Endodermal cell (in vitro differentiated cells): ENCODE data around the gene MFSD6L. TPM values are rescaled to one million over a fixed set of nuclear protein-coding genes. Genes with fewer than 3 reads are reported as not detected.

Experiments used
- DNase-seq: peaks from one replicate; pipeline ENCODE4 v3.0.0-alpha.2; 2017
- H3K27ac ChIP-seq: 2 replicates; pipeline ENCODE4 v1.5.1; 2013; ENCODE audit warnings: mild to moderate bottlenecking, low read depth, low read length, moderate library complexity
- H3K27me3 ChIP-seq: 2 replicates; pipeline ENCODE4 v1.6.1; 2013; ENCODE audit warnings: mild to moderate bottlenecking, low read length, moderate library complexity; ENCODE audit not compliant: insufficient read depth, control insufficient read depth, poor library complexity, severe bottlenecking
- H3K36me3 ChIP-seq: 2 replicates; pipeline ENCODE4 v1.7.0; 2013; ENCODE audit warnings: mild to moderate bottlenecking, low read length, moderate library complexity; ENCODE audit not compliant: control insufficient read depth, insufficient read depth
- H3K4me1 ChIP-seq: one replicate; pipeline ENCODE4 v1.7.0; 2013; ENCODE audit warnings: low read length; ENCODE audit not compliant: control insufficient read depth, insufficient read depth
- H3K4me3 ChIP-seq: 2 replicates; pipeline ENCODE4 v1.5.1; 2013; ENCODE audit warnings: mild to moderate bottlenecking, low read length, moderate library complexity
- H3K9ac ChIP-seq: 2 replicates; pipeline ENCODE4 v1.6.1; 2013; ENCODE audit warnings: mild to moderate bottlenecking, low read length, moderate library complexity; ENCODE audit not compliant: poor library complexity, severe bottlenecking; ENCODE audit errors: extremely low read depth
- H3K9me3 ChIP-seq: 2 replicates; pipeline ENCODE4 v1.6.1; 2013; ENCODE audit warnings: mild to moderate bottlenecking, low read length, moderate library complexity; ENCODE audit not compliant: control insufficient read depth
- H3K27ac Mint-ChIP-seq: 2 replicates; pipeline ENCODE4 v1.8.0; 2020; ENCODE audit warnings: mixed read lengths
- H3K27me3 Mint-ChIP-seq: 2 replicates; pipeline ENCODE4 v1.8.0; 2021; ENCODE audit warnings: mild to moderate bottlenecking, mixed read lengths; ENCODE audit not compliant: insufficient read depth
- H3K36me3 Mint-ChIP-seq: 2 replicates; pipeline ENCODE4 v1.8.0; 2020; ENCODE audit warnings: low read depth, mixed read lengths
- H3K4me1 Mint-ChIP-seq: 2 replicates; pipeline ENCODE4 v1.8.0; 2020; ENCODE audit warnings: mixed read lengths
- H3K4me3 Mint-ChIP-seq: 2 replicates; pipeline ENCODE4 v1.8.0; 2020; ENCODE audit warnings: mild to moderate bottlenecking, moderate library complexity, mixed read lengths
- H3K9me3 Mint-ChIP-seq: 2 replicates; pipeline ENCODE4 v1.8.0; 2020; ENCODE audit warnings: mild to moderate bottlenecking, mixed read lengths
- WGBS, 2 experiments: methylation state at CpG; one replicate each; pipeline versions ENCODE4 v1.1.5 to v1.1.7; 2013; ENCODE audit warnings: missing lambda C conversion rate in 2 of 2, mixed read lengths in 1 of 2; ENCODE audit not compliant: insufficient coverage in 1 of 2, insufficient read length in 1 of 2; 5-methylcytosine and 5-hydroxymethylcytosine counted together
- total RNA-seq, 2 donors: library from RNA; stranded (reverse); fragmentation: NEBNext Ultra II Directional in 1 of 2; extraction: Animal tissue kit (Norgen Biotek cat#: 25700) in 1 of 2; gene quantifications; 2 replicates in 1 of 2; 3 replicates in 1 of 2; pipeline ENCODE4 v1.2.1, GENCODE V29; 2021
- TF ChIP-seq, protein P1 (sequence below): fragments of 200-600 bp; sonication (generic); conservative IDR thresholded peaks from 2 replicates; pipeline ENCODE4 v1.5.0; 2021; ENCODE audit warnings: antibody characterized with exemption, mild to moderate bottlenecking

MFSD6L gene
- total RNA-seq, 2 donors from 2014 or later: 3.3 to 5.1 TPM

DNA sequence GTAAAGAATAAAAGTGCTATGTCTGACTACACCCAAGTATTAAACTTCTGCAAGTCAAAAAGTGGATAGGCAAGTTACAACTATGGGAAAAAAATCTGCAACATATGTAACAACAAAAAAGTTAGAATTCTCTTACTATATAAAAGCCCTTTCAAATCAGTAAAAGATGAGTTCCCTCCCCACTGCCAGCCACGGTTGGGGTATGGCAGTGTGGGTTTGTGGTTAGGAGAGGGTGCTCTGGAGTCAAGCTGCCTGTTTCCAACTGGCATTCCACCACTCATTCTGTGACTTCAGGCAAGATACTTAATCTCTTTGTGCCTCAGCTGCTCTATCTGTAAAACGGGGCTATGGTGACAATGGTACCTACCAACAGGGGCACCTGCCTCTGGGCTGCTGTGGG, 26.6 kb upstream of the MFSD6L start:
- no peaks in the 10 kb centered on the region for H3K36me3 ChIP-seq
- Mint-ChIP-seq H3K27ac (no peak overlapping the region), H3K4me1 (peaks cover 1% of the 10 kb centered on the region), H3K36me3 (no peaks in the 10 kb centered on the region), H3K9me3 (peaks cover 2% of the 10 kb centered on the region), H3K4me3 (no peak overlapping the region), H3K27me3 (peaks cover 4% of the 10 kb centered on the region)
- H3K4me3 ChIP-seq: no peak overlapping the region
- TF ChIP-seq, protein P1, sequence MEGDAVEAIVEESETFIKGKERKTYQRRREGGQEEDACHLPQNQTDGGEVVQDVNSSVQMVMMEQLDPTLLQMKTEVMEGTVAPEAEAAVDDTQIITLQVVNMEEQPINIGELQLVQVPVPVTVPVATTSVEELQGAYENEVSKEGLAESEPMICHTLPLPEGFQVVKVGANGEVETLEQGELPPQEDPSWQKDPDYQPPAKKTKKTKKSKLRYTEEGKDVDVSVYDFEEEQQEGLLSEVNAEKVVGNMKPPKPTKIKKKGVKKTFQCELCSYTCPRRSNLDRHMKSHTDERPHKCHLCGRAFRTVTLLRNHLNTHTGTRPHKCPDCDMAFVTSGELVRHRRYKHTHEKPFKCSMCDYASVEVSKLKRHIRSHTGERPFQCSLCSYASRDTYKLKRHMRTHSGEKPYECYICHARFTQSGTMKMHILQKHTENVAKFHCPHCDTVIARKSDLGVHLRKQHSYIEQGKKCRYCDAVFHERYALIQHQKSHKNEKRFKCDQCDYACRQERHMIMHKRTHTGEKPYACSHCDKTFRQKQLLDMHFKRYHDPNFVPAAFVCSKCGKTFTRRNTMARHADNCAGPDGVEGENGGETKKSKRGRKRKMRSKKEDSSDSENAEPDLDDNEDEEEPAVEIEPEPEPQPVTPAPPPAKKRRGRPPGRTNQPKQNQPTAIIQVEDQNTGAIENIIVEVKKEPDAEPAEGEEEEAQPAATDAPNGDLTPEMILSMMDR: no peak
- H3K4me1 ChIP-seq: no peaks in the 10 kb centered on the region
- no peak overlapping the region for H3K27ac ChIP-seq
- no peak for DNase-seq
- no peak overlapping the region for H3K9ac ChIP-seq
- peaks cover 11% of the 10 kb centered on the region for H3K9me3 ChIP-seq
- H3K27me3 ChIP-seq: no peaks in the 10 kb centered on the region
- 83 to 95% methylated on average over 1 to 2 of the region's 2 CpGs for WGBS, 2 experiments

DNA sequence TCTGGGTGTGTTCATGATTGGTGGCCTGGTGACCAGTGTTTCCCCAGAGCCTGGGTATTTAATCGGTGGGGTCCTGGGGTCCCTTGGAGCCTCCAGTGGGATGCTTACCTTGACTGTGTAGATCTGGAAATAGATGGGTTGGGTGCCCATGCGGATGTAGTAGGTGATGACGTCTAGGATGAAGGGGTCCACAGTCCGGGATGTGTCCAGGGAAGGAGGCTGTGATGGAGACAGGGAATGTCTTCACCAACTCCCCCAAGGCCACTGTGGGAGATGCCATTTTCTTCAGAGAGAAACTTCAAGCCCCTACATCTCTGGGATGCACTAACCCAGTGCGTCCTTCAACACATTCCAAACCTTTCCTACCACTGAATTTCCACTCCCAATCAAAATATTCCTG, 24.1 kb upstream of the MFSD6L start:
- peaks cover 5% of the 10 kb centered on the region for H3K27me3 Mint-ChIP-seq
- 87 to 92% methylated on average over 2 to 5 of the region's 5 CpGs for WGBS, 2 experiments
- Histone ChIP-seq H3K9me3 (peaks cover 11% of the 10 kb centered on the region), H3K4me3 (no peak overlapping the region), H3K9ac (no peak overlapping the region), H3K4me1 (no peaks in the 10 kb centered on the region), H3K27ac (no peak overlapping the region), H3K36me3 (no peaks in the 10 kb centered on the region), H3K27me3 (no peaks in the 10 kb centered on the region)
- DNase-seq: no peak
- TF ChIP-seq, protein P1: no peak
- H3K27ac Mint-ChIP-seq: no peak overlapping the region
- H3K4me1 Mint-ChIP-seq: peaks cover 5% of the 10 kb centered on the region
- no peaks in the 10 kb centered on the region for H3K36me3 Mint-ChIP-seq
- H3K4me3 Mint-ChIP-seq: no peak overlapping the region
- peaks cover 2% of the 10 kb centered on the region for H3K9me3 Mint-ChIP-seq

DNA sequence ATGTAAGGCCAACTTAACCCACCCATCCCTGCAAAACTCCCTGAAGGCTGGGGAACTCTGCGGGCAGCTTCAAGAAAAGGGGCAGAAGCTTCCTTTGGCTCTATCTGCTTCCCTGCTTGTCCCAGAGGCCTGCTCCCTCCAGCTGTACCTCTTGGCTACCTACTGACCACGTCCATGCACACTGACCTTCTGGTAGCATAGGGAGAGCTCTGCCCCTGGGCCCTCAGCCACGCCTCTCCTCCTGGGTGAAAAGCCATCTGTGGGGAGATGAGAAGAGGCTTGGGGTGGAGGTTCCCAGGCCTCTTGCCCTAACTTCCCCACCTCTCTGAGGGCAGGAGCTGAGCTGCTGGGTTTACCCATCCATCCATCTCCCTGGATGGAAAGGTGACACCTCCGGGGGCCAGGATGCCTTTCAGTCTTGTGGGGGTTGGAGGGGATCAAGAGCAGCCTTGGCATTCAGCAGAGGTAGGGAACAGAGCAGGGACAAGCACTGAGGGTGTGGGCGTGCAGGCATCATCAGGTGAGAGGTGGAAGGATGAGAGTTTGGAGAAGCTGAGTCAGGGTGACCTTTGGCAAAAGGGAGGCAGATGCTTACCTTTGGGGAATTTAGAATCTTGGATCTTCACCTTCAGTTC, 23.4 kb upstream of the MFSD6L start:
- DNase-seq: peak; percentile 25
- Mint-ChIP-seq H3K36me3 (no peaks in the 10 kb centered on the region), H3K4me3 (no peak overlapping the region), H3K4me1 (peaks cover 10% of the 10 kb centered on the region), H3K9me3 (peaks cover 2% of the 10 kb centered on the region), H3K27me3 (peaks cover 11% of the 10 kb centered on the region), H3K27ac (no peak overlapping the region)
- Histone ChIP-seq H3K9ac (no peak overlapping the region), H3K4me1 (no peaks in the 10 kb centered on the region), H3K36me3 (no peaks in the 10 kb centered on the region), H3K4me3 (no peak overlapping the region), H3K9me3 (peaks cover 11% of the 10 kb centered on the region), H3K27ac (no peak overlapping the region), H3K27me3 (no peaks in the 10 kb centered on the region)
- TF ChIP-seq, protein P1: no peak
- 87 to 92% methylated on average over 2 to 5 of the region's 5 CpGs for WGBS, 2 experiments
